Nucleus accumbens (tissue), 56 donors: ENCODE results near the gene LUC7L.
A peak's percentile ranks its signal among the peaks of the same experiment; 100 is the strongest.
"Not testable (repeated sequence)": the region's sequence is repeated elsewhere in the genome, so short reads cannot be mapped to it uniquely, and the experiment has no call there.

Experiments used
- DNase-seq, 56 donors: peaks; one replicate each; lab custom pipeline; 2025; lab: John Stamatoyannopoulos, UW

LUC7L gene

GRCh38 chr16:169014-169413, 60.2 kb downstream of the LUC7L start:
- DNase-seq: peak in 1 of 56 donors; percentile 6

- DNase-seq: no peak
Observed at GRCh38 chr16:168424-168823, 60.8 kb downstream of the LUC7L start.

- DNase-seq: no peak
Observed at GRCh38 chr16:167122-167690, 62.0 kb downstream of the LUC7L start.

GRCh38 chr16:166375-167121, 62.7 kb downstream of the LUC7L start:
- DNase-seq: no peak

DNA sequence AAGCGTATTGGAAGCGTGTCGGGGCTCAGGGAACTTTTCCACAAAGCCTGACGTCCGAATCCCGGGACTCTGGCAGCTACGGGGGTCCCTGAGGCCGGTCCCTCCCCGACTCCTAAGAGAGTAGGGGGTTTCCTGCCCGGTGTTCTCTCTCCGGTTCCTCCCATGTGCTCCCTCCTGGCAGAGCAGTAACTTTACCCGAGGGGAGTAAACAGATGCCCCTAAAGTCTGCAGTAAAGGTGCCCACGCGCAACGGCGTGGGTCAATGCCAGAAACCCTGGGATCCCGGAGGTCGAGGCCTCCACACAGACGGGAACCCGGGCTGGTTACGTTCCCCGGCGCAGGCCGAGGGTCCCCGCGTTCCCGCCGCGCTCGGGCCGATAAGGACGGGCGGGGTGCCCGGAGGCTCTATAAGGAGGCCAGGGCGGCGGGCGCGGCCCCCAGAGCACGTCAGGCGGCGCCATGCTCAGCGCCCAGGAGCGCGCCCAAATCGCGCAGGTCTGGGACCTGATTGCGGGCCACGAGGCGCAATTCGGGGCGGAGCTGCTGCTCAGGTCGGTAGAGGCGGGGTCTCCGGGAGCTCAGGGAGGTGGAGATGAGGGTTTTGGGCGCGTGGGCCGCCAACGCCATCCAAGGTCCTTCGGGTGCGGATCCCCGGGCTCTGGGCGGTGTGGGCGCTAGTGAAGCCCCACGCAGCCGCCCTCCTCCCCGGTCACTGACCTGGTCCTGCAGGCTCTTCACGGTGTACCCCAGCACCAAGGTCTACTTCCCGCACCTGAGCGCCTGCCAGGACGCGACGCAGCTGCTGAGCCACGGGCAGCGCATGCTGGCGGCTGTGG, 63.5 kb downstream of the LUC7L start, which contains the start of gene HBM:
TSS of gene HBM (plus strand) at position 440 of the 836 bp plus-strand sequence. CDS start at position 460, 20 bp downstream.
- DNase-seq: peak in 1 of 56 donors; percentile 48

DNA sequence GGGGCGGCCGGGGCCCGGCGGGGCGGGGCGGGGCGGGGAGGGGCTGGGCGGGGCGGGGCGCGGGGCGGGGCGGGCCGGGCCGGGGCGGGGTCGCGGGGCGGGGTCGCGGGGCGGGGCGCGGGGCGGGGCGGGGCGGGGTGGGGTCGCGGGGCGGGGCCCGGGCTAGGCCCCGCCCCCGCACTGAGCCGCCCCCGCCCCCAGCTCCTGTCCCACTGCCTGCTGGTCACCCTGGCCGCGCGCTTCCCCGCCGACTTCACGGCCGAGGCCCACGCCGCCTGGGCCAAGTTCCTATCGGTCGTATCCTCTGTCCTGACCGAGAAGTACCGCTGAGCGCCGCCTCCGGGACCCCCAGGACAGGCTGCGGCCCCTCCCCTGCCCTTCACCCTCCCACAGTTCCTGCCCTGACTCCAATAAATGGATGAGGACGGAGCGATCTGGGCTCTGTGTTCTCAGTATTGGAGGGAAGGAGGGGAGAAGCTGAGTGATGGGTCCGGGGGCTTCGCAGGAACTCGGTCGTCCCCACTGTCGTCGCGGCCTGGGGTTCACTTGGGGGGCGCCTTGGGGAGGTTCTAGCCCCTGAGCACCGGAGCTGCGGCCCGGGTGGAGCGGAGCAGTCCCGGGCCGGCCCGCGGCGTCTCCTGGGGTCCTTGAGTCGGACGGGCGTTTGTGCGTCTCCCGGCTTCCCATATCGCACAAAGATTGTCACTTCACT, 64.3 kb downstream of the LUC7L start:
- DNase-seq: no peak

GRCh38 chr16:164134-164823, 65.0 kb downstream of the LUC7L start:
- DNase-seq: not testable (repeated sequence)

- not testable (repeated sequence) for DNase-seq
Observed at GRCh38 chr16:163696-164095, 65.6 kb downstream of the LUC7L start.

GRCh38 chr16:163139-163538, 66.1 kb downstream of the LUC7L start:
- not testable (repeated sequence) for DNase-seq

DNA sequence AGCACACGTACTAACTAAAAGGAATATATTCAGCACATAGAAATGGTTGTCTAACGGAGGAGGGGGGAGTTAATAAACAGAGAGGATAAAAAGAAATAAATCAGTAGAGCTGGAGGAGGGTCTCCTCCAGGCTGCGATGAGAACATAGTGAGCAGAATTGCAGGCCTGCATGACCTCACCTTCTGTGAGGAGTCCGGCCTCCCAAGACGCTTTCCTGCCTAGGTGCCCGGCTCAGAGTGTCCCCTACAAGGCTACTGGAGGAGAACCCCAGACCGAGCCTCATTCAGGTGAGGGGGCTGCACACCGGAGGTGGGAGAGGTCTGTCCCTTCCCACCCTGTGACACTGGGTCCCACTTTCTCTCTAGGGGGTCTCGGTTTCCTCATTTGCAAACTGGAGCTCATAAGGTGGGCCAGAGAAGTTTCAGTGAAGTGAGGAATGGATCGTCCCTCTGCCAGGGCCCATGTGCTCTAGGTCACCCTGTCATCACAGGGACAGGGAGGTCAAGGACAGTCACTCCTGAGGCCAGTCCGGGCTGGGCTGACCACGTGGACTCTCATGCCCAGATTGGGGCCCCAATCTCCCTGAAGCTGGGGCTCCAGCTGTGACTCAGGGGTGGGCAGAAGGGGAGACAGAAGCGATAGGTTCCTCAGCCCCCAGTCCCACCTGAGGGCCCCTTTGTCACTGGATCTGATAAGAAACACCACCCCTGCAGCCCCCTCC, 66.8 kb downstream of the LUC7L start:
- DNase-seq: no peak

DNA sequence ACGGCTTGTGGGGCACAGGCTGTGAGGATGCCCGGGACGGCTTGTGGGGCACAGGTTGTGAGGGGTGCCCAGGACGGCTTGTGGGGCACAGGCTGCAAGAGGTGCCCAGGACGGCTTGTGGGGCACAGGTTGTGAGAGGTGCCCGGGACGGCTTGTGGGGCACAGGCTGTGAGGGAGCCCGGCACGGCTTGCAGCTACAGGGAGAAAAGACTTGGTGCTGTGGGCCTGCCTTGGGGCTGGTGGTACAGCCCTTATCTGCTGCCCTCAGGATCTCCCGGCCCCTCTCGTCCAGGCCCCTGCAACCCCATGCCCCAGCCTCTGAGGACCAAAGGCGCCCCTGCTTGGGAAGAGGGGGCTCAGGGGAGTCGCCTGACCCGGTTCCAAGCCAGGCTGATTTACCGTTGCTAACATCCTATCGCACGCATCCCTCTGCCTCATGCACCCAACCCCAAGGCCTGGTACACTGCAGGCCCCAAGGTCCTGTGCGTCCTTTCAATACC, 68.5 kb downstream of the LUC7L start:
- DNase-seq: no peak

DNA sequence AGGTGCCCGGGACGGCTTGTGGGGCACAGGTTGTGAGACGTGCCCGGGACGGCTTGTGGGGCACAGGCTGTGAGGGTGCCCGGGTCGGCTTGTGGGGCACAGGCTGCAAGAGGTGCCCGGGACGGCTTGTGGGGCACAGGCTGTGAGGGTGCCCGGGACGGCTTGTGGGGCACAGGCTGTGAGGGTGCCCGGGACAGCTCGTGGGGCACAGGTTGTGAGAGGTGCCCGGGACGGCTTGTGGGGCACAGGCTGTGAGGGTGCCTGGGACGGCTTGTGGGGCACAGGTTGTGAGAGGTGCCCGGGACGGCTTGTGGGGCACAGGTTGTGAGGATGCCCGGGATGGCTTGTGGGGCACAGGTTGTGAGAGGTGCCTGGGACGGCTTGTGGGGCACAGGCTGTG, 69.0 kb downstream of the LUC7L start:
- not testable (repeated sequence) for DNase-seq

DNA sequence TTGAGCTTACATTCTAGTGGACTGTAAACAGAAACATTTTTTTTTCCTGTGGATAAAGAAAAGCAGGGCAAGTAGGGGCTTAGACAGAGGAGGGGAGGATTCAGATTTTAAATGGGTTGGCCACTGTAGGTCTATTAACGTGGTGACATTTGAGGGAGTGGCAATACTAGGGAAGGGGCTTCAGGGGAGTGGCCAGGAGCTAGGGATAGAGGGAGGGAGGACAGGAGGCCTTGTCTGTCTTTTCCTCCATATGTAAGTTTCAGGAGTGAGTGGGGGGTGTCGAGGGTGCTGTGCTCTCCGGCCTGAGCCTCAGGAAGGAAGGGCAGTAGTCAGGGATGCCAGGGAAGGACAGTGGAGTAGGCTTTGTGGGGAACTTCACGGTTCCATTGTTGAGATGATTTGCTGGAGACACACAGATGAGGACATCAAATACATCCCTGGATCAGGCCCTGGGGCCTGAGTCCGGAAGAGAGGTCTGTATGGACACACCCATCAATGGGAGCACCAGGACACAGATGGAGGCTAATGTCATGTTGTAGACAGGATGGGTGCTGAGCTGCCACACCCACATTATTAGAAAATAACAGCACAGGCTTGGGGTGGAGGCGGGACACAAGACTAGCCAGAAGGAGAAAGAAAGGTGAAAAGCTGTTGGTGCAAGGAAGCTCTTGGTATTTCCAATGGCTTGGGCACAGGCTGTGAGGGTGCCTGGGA, 70.0 kb downstream of the LUC7L start:
- DNase-seq: no peak

GRCh38 chr16:155031-155398, 74.2 kb downstream of the LUC7L start:
- no peak for DNase-seq

- peak in 2 of 56 donors; percentile 4 to 52 for DNase-seq
Observed at GRCh38 chr16:154217-155030, 74.8 kb downstream of the LUC7L start.

GRCh38 chr16:153550-154216, 75.6 kb downstream of the LUC7L start:
- not testable (repeated sequence) for DNase-seq

- not testable (repeated sequence) for DNase-seq
Observed at GRCh38 chr16:153129-153521, 76.1 kb downstream of the LUC7L start.
